Uterus (tissue), 4 donors: ENCODE results near the gene INPP5F. TPM values are rescaled to one million over a fixed set of nuclear protein-coding genes. Genes with fewer than 3 reads are reported as not detected.

ENCODE experiments used
- DNase-seq, 2 donors: peaks; one replicate each; pipeline ENCODE4 v3.0.0-alpha.2; 2019 to 2020
- H3K27ac ChIP-seq, 2 donors: fragments of 200-600 bp; sonication (generic); 1 replicate in 1 of 2; 2 replicates in 1 of 2; pipeline ENCODE4 v1.5.1; 2016 to 2018
- H3K27me3 ChIP-seq, 2 donors: fragments of 200-600 bp; sonication (generic); one replicate each; pipeline ENCODE4 v1.5.1; 2018 to 2019; ENCODE audit warnings: control low read depth in 1 of 2
- H3K36me3 ChIP-seq, 2 donors: fragments of 200-600 bp; sonication (generic); one replicate each; pipeline ENCODE4 v1.5.1; 2019; ENCODE audit warnings: control low read depth in 1 of 2
- H3K4me1 ChIP-seq, 2 donors: fragments of 200-600 bp; sonication (generic); one replicate each; pipeline ENCODE4 v1.5.1; 2018 to 2019; ENCODE audit warnings: control low read depth in 1 of 2
- H3K4me3 ChIP-seq, 2 donors: fragments of 200-600 bp; sonication (generic); 1 replicate in 1 of 2; 2 replicates in 1 of 2; pipeline ENCODE4 v1.5.1; 2018 to 2019; ENCODE audit warnings: mild to moderate bottlenecking in 1 of 2
- H3K9me3 ChIP-seq, 2 donors: fragments of 200-600 bp; sonication (generic); one replicate each; pipeline ENCODE4 v1.5.1; 2019; ENCODE audit warnings: control low read depth in 1 of 2
- CTCF ChIP-seq, 4 experiments: fragments of 200-600 bp in 2 of 4; fragments of 450-650 bp in 2 of 4; sonication (generic) in 2 of 4; IDR thresholded peaks; one replicate each; pipeline ENCODE4 v1.5.1; 2016 to 2019; ENCODE audit warnings: antibody characterized with exemption in 4 of 4, mild to moderate bottlenecking in 2 of 4, moderate library complexity in 1 of 4
- POLR2A ChIP-seq, 2 donors: fragments of 450-650 bp; IDR thresholded peaks; one replicate each; pipeline ENCODE4 v1.6.1; 2016; ENCODE audit warnings: antibody characterized with exemption in 2 of 2, mild to moderate bottlenecking in 1 of 2, moderate library complexity in 1 of 2
- intact Hi-C: fragments of 100-400 bp; cut with DNase I; formaldehyde crosslinking; loops from one replicate; pipeline ENCODE4 v1.15.1; 2023; ENCODE audit warnings: low total_unique reads
- total RNA-seq, 4 donors: library from RNA; depleted of rRNA in 3 of 4; stranded (reverse); fragments of >200 nt in 3 of 4; gene quantifications; one replicate each; pipeline versions ENCODE4 v1.1.0 to v1.2.4, GENCODE V29; 2014 to 2023
- donor health status: DM: yes; HTN: yes; CAD: no.

Gene INPP5F
- total RNA-seq, 4 donors from 2014 or later: 14.3 to 67.3 (median 27.8) TPM

GRCh38 chr10:119726676-119727261 lies 919 bp downstream of the INPP5F start:
- H3K27ac ChIP-seq: peak overlapping the region; percentile 88 to 96
- no peak for DNase-seq
- no peaks in the 10 kb centered on the region for H3K9me3 ChIP-seq
- no peaks in the 10 kb centered on the region for H3K36me3 ChIP-seq
- peaks cover 0 to 5% of the 10 kb centered on the region in 2 donors for H3K4me1 ChIP-seq
- H3K27me3 ChIP-seq: no peaks in the 10 kb centered on the region
- TF ChIP-seq POLR2A (IDR thresholded peaks at IDR 0.05): no peak
- no peak for TF ChIP-seq CTCF (IDR thresholded peaks at IDR 0.05)
- intact Hi-C loops: no loop called here
- peak overlapping the region; percentile 53 to 98 for H3K4me3 ChIP-seq

- Histone ChIP-seq H3K27ac (peak overlapping the region; percentile 88 to 96), H3K4me1 (peaks cover 0 to 5% of the 10 kb centered on the region in 2 donors), H3K27me3 (no peaks in the 10 kb centered on the region), H3K4me3 (no peak overlapping the region), H3K9me3 (no peaks in the 10 kb centered on the region), H3K36me3 (no peaks in the 10 kb centered on the region)
- intact Hi-C loops: no loop called here
- no peak for TF ChIP-seq POLR2A (IDR thresholded peaks at IDR 0.05)
- TF ChIP-seq CTCF (IDR thresholded peaks at IDR 0.05): no peak
- DNase-seq: no peak
Observed at GRCh38 chr10:119728172-119728800, 2.4 kb downstream of the INPP5F start.

GRCh38 chr10:119734396-119735332 lies 8.8 kb downstream of the INPP5F start:
- Histone ChIP-seq H3K9me3 (no peaks in the 10 kb centered on the region), H3K36me3 (no peaks in the 10 kb centered on the region), H3K27ac (no peak overlapping the region), H3K27me3 (no peaks in the 10 kb centered on the region), H3K4me3 (no peak overlapping the region), H3K4me1 (peaks cover 0 to 4% of the 10 kb centered on the region in 2 donors)
- DNase-seq: no peak
- TF ChIP-seq POLR2A (IDR thresholded peaks at IDR 0.05) (no peak), CTCF (IDR thresholded peaks at IDR 0.05) (no peak)
- intact Hi-C loops: no loop called here

- intact Hi-C loops: no loop called here
- no peak for TF ChIP-seq POLR2A (IDR thresholded peaks at IDR 0.05)
- TF ChIP-seq CTCF (IDR thresholded peaks at IDR 0.05): no peak
- Histone ChIP-seq H3K36me3 (no peaks in the 10 kb centered on the region), H3K4me3 (no peak overlapping the region), H3K27me3 (no peaks in the 10 kb centered on the region), H3K9me3 (no peaks in the 10 kb centered on the region), H3K27ac (peak overlapping the region in 1 of 2 donors; percentile 17), H3K4me1 (peaks cover 0 to 4% of the 10 kb centered on the region in 2 donors)
- DNase-seq: no peak
Observed at GRCh38 chr10:119735451-119735850, 9.6 kb downstream of the INPP5F start.
